ENCODE results near the gene RGS11. TPM values are rescaled to one million over a fixed set of nuclear protein-coding genes. Genes with fewer than 3 reads are reported as not detected.
A peak's percentile ranks its signal among the peaks of the same experiment; 100 is the strongest.

Gene RGS11
- total and polyA plus RNA-seq, 9 of the 15 experiments (the other 6 are each of a cell fraction or from before 2014, with no cell fraction given): not detected

DNA sequence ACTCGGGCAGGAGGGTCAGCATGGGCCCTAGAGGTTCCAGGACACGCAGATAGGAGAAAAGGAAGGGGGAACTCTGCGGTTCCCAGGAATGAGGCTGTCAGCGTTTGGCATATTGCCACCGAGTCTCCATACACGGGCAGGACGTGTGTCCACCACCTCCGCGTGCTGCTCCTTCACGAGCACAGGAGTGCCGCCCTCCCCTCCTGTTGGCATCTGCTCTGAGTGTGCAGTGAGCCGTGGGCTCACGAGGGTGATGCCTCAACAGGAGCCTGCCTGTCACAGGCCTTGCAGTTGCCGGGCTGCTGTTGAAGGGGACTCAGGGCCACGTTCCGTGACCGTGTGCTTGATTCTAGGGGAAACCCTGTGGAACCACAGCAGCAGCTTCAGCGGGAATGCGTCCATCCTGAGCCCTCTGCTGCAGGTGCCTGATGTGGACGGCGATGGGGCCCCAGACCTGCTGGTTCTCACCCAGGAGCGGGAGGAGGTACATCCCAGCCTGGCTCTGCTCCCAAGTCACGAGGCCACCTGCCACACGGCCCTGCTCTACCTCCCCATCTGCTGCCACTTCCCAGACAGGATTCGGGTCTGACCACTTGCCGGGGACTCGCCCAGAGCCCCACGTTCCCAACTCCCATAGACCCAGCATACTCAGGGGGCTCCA lies 14.6 kb downstream of the RGS11 start:
- Histone ChIP-seq H3K27me3 (ENCODE audit: control insufficient read depth in 2 of 2, insufficient read depth in 2 of 2, low read length in 2 of 2) (no peaks in the 10 kb centered on the region), H4K20me1 (replicated peaks; ENCODE audit: control insufficient read depth, insufficient read depth, low read length) (no peaks in the 10 kb centered on the region), H3K9me1 (ENCODE audit: control insufficient read depth, insufficient read depth, low read length) (peaks cover 4% of the 10 kb centered on the region), H3K4me1 (replicated peaks in 1 of 2; ENCODE audit: control insufficient read depth in 2 of 2, insufficient read depth in 2 of 2, low read length in 2 of 2) (peaks cover 13 to 58% of the 10 kb centered on the region in 2 experiments; a peak in 4 of 5 replicates), H3K9ac (ENCODE audit: insufficient read depth in 1 of 2, low read depth in 2 of 2, low read length in 2 of 2) (peak overlapping the region in 1 of 2 experiments; percentile 74; a peak in 2 of 4 replicates), H2AFZ (ENCODE audit: low read depth, low read length) (no peak overlapping the region), H3K79me2 (ENCODE audit: control insufficient read depth, insufficient read depth, low read length) (no peaks in the 10 kb centered on the region), H3K4me3 (no peak overlapping the region), H3K27ac (ENCODE audit: extremely low read depth, low read depth, low read length) (no peak overlapping the region), H3K36me3 (ENCODE audit: control insufficient read depth, insufficient read depth, low read length) (peaks cover 22% of the 10 kb centered on the region; the same call in 2 of the 3 replicates), H3K4me2 (ENCODE audit: insufficient read depth, low read length) (no peak overlapping the region), H3K9me3 (replicated peaks; ENCODE audit: control insufficient read depth, insufficient read depth, low read depth, low read length) (no peaks in the 10 kb centered on the region)
- ChIA-PET CTCF (ENCODE audit: low intra/inter-chr PET ratio) (no interaction called here), POLR2A (interaction anchor here (0.8 kb wide), 1 partner anchor 15 kb away, joined by 3 read pairs; no protein-coding TSS in a partner anchor)
- FAIRE-seq (no peak), ATAC-seq (no peak), DNase-seq (ENCODE audit: extremely low read depth in 1 of 4, low spot score in 3 of 4) (no peak)
- WGBS (ENCODE audit: insufficient coverage, low coverage, missing lambda C conversion rate): 93% methylated on average over 22 of the region's 28 CpGs
- BruUV-seq (replicated peaks): no TSS peak
- intact Hi-C loops (cut with micrococcal nuclease) (no loop called here), in situ Hi-C loops (cut with MboI) (no loop called here)
- TF ChIP-seq CTBP1 (IDR thresholded peaks at IDR 0.05; ENCODE audit: borderline replicate concordance): no peak
- TF ChIP-seq, protein P1, sequence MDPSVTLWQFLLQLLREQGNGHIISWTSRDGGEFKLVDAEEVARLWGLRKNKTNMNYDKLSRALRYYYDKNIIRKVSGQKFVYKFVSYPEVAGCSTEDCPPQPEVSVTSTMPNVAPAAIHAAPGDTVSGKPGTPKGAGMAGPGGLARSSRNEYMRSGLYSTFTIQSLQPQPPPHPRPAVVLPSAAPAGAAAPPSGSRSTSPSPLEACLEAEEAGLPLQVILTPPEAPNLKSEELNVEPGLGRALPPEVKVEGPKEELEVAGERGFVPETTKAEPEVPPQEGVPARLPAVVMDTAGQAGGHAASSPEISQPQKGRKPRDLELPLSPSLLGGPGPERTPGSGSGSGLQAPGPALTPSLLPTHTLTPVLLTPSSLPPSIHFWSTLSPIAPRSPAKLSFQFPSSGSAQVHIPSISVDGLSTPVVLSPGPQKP (CRISPR knock-in tag; IDR thresholded peaks at IDR 0.05): no peak
- TF ChIP-seq, protein P2, sequence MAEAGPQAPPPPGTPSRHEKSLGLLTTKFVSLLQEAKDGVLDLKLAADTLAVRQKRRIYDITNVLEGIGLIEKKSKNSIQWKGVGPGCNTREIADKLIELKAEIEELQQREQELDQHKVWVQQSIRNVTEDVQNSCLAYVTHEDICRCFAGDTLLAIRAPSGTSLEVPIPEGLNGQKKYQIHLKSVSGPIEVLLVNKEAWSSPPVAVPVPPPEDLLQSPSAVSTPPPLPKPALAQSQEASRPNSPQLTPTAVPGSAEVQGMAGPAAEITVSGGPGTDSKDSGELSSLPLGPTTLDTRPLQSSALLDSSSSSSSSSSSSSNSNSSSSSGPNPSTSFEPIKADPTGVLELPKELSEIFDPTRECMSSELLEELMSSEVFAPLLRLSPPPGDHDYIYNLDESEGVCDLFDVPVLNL (CRISPR knock-in tag; IDR thresholded peaks at IDR 0.05; ENCODE audit: low read depth): no peak
- no peak for TF ChIP-seq ZNF140 (CRISPR knock-in tag; IDR thresholded peaks at IDR 0.05)
- no peak for TF ChIP-seq NR2F6 (CRISPR knock-in tag; IDR thresholded peaks at IDR 0.05)
- TF ChIP-seq POU5F1 (IDR thresholded peaks at IDR 0.05; ENCODE audit: borderline replicate concordance, low read depth, low read length, partially characterized antibody): no peak
- TF ChIP-seq BRD4 (IDR thresholded peaks at IDR 0.05): no peak
- no peak for TF ChIP-seq ZNF436 (CRISPR knock-in tag; IDR thresholded peaks at IDR 0.05)
- TF ChIP-seq, protein P3, sequence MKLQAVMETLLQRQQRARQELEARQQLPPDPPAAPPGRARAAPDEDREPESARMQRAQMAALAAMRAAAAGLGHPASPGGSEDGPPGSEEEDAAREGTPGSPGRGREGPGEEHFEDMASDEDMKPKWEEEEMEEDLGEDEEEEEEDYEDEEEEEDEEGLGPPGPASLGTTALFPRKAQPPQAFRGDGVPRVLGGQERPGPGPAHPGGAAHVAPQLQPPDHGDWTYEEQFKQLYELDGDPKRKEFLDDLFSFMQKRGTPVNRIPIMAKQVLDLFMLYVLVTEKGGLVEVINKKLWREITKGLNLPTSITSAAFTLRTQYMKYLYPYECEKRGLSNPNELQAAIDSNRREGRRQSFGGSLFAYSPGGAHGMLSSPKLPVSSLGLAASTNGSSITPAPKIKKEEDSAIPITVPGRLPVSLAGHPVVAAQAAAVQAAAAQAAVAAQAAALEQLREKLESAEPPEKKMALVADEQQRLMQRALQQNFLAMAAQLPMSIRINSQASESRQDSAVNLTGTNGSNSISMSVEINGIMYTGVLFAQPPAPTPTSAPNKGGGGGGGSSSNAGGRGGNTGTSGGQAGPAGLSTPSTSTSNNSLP (IDR thresholded peaks at IDR 0.05; ENCODE audit: borderline replicate concordance, low read depth, low read length): no peak
- no peak for TF ChIP-seq ZNF253 (CRISPR knock-in tag; conservative IDR thresholded peaks at IDR 0.05)
- TF ChIP-seq SIRT6 (IDR thresholded peaks at IDR 0.05; ENCODE audit: low read depth, low read length): no peak
- TF ChIP-seq, protein P4, sequence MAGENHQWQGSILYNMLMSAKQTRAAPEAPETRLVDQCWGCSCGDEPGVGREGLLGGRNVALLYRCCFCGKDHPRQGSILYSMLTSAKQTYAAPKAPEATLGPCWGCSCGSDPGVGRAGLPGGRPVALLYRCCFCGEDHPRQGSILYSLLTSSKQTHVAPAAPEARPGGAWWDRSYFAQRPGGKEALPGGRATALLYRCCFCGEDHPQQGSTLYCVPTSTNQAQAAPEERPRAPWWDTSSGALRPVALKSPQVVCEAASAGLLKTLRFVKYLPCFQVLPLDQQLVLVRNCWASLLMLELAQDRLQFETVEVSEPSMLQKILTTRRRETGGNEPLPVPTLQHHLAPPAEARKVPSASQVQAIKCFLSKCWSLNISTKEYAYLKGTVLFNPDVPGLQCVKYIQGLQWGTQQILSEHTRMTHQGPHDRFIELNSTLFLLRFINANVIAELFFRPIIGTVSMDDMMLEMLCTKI (IDR thresholded peaks at IDR 0.05; ENCODE audit: partially characterized antibody): no peak
- TF ChIP-seq, protein P5, sequence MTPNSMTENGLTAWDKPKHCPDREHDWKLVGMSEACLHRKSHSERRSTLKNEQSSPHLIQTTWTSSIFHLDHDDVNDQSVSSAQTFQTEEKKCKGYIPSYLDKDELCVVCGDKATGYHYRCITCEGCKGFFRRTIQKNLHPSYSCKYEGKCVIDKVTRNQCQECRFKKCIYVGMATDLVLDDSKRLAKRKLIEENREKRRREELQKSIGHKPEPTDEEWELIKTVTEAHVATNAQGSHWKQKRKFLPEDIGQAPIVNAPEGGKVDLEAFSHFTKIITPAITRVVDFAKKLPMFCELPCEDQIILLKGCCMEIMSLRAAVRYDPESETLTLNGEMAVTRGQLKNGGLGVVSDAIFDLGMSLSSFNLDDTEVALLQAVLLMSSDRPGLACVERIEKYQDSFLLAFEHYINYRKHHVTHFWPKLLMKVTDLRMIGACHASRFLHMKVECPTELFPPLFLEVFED (CRISPR knock-in tag; conservative IDR thresholded peaks at IDR 0.05): no peak
- no peak for TF ChIP-seq TAL1 (IDR thresholded peaks at IDR 0.05)
- no peak for TF ChIP-seq ZNF134 (CRISPR knock-in tag; conservative IDR thresholded peaks at IDR 0.05)
